Measurements from ENCODE around the gene PAQR7.

- TF ChIP-seq, protein P1, sequence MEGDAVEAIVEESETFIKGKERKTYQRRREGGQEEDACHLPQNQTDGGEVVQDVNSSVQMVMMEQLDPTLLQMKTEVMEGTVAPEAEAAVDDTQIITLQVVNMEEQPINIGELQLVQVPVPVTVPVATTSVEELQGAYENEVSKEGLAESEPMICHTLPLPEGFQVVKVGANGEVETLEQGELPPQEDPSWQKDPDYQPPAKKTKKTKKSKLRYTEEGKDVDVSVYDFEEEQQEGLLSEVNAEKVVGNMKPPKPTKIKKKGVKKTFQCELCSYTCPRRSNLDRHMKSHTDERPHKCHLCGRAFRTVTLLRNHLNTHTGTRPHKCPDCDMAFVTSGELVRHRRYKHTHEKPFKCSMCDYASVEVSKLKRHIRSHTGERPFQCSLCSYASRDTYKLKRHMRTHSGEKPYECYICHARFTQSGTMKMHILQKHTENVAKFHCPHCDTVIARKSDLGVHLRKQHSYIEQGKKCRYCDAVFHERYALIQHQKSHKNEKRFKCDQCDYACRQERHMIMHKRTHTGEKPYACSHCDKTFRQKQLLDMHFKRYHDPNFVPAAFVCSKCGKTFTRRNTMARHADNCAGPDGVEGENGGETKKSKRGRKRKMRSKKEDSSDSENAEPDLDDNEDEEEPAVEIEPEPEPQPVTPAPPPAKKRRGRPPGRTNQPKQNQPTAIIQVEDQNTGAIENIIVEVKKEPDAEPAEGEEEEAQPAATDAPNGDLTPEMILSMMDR (conservative IDR thresholded peaks at IDR 0.05; ENCODE audit: low read depth, low read length) = no peak
- TF ChIP-seq EZH2 (IDR thresholded peaks at IDR 0.05; ENCODE audit: low read length, unreplicated experiment) = no peak
Measured at GRCh38 chr1:25831569-25832196, 43.8 kb downstream of the PAQR7 start.

Measured in PC-3 (cell line).